Cardiac fibroblast (primary cell): Measurements from ENCODE around the gene FCGR3A.
"Not testable (repeated sequence)": the region's sequence is repeated elsewhere in the genome, so short reads cannot be mapped to it uniquely, and the experiment has no call there.

Experiments used
- DNase-seq, 2 donors: peaks; one replicate each; pipeline versions ENCODE4 v3.0.0 to v3.0.0-alpha.2; 2010; ENCODE audit warnings: low read depth in 2 of 2
- H3K4me3 ChIP-seq, 2 donors: replicated peaks in 1 of 2; 1 replicate in 1 of 2; 2 replicates in 1 of 2; pipeline ENCODE4 v1.5.1; 2011; ENCODE audit warnings: low read depth in 2 of 2, low read length in 2 of 2, mild to moderate bottlenecking in 2 of 2, moderate library complexity in 1 of 2
- TF ChIP-seq, protein P1 (sequence below): IDR thresholded peaks from one replicate; pipeline ENCODE4 v1.5.1; 2011; ENCODE audit warnings: low read depth, mild to moderate bottlenecking, low read length, inconsistent platforms

The FCGR3A gene

DNA sequence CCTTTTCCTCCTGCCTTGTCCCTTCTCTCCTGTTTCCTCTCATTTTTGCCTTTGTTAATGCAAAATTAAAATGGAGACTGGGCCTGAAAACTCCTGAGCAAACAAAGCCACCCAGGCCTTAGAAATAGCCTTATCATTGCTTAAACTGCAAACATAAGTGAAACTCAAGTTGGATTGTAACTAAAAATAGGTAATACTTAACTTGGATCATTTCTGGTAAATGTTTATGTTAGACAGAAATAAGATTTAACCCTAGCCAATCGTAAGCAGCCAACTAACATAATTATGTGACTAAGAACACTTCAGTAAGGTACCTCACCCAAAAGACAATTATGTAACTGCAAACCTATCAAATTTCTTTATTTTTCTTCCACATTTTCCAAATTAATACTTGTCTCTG is 35.7 kb downstream of the FCGR3A start:
- H3K4me3 ChIP-seq: not testable (repeated sequence)

DNA sequence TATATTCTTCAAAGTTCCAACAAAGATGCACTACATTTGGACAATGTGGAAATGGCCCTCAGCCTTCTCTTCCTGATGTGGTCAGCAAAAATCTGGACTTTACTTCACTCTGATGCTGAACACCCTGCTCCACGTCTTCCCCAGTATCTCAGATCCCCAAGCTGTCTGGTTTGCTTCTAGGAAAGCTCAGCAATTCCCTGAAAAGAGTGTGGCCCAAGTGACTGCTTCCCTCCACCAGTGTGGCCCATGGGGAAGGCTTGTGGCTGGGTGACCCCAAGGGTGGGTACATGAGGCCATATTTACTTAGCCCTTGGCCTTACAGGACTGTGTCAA is 36.2 kb downstream of the FCGR3A start:
- H3K4me3 ChIP-seq, DNase-seq: not testable (repeated sequence)

More for the DNA sequence above, 35.7 kb downstream of the FCGR3A start:
- not testable (repeated sequence) for DNase-seq

GRCh38 chr1:161512636-161513447 is 36.8 kb downstream of the FCGR3A start:
- not testable (repeated sequence) for H3K4me3 ChIP-seq, DNase-seq

DNA sequence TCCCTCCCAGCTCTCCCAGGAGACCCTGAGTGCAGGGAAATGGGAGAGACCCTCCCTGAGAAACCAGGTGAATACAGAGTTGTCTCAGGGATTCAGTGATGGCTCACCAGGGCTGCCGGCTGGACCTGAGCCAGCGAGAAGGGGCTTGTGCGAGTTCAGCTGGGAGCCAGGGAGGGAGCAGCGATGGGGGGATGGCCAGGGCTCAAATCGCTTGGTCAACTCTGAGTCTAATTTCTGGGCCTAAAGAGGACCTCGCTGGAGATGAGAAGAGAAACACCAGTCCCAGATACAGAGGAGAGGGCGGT is 37.9 kb downstream of the FCGR3A start:
- no peak for DNase-seq
- no peak overlapping the region for H3K4me3 ChIP-seq
- TF ChIP-seq, protein P1, sequence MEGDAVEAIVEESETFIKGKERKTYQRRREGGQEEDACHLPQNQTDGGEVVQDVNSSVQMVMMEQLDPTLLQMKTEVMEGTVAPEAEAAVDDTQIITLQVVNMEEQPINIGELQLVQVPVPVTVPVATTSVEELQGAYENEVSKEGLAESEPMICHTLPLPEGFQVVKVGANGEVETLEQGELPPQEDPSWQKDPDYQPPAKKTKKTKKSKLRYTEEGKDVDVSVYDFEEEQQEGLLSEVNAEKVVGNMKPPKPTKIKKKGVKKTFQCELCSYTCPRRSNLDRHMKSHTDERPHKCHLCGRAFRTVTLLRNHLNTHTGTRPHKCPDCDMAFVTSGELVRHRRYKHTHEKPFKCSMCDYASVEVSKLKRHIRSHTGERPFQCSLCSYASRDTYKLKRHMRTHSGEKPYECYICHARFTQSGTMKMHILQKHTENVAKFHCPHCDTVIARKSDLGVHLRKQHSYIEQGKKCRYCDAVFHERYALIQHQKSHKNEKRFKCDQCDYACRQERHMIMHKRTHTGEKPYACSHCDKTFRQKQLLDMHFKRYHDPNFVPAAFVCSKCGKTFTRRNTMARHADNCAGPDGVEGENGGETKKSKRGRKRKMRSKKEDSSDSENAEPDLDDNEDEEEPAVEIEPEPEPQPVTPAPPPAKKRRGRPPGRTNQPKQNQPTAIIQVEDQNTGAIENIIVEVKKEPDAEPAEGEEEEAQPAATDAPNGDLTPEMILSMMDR: no peak

- DNase-seq: peak in 1 of 2 donors; percentile 28
- TF ChIP-seq, protein P1: no peak
- H3K4me3 ChIP-seq: no peak overlapping the region
Measured at GRCh38 chr1:161511018-161511755, 38.4 kb downstream of the FCGR3A start.

DNA sequence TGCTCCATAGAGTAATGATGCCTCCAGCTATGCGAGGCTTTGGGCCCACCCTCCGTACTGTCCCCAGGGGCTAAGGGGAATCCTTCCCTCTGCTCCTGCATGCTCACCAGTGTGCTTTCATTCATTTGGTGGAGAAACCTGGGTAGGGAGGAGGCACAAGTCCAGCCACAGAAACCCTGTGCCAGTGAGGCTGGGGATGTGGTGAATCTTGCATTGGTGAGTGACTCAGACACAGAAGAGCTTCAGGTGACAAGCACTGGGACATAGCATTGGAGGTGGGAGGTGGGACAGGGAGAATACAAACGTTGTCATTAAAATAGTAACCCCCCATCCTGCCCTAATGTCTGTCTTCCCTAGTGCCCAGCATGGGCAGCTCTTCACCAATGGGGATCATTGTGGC is 39.1 kb downstream of the FCGR3A start:
- H3K4me3 ChIP-seq: no peak overlapping the region
- TF ChIP-seq, protein P1: no peak
- no peak for DNase-seq

DNA sequence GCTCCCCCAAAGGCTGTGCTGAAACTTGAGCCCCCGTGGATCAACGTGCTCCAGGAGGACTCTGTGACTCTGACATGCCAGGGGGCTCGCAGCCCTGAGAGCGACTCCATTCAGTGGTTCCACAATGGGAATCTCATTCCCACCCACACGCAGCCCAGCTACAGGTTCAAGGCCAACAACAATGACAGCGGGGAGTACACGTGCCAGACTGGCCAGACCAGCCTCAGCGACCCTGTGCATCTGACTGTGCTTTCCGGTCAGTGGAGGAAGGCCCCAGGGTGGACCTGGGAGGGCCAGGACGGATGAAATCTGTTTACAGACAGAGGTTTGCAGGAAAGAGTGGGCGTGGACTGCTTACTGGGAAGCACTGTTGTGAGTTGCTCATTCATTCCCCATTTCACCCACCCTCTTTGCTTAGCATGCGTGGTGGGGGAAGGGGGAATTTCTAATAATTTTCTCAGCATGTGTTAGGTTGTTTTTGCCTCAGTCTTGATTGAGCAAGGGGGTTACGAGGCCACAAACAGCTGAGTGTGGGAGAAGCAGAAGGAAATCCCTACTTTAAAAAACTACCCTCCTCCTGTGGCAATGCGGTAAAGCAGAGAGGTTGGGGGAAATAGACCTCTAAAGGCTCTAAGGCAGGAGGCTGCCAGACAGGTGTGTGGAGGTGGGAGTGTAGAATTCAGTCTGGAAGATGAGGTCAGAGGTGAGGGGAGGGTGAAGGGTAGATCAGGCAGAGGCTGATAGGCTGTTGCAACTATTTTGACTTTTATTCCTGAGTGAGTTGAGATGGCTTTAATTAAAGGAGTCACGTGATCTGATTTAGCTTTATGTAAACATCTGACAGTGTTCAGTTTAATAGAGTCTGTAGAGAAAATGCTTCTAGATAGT is 43.0 kb downstream of the FCGR3A start:
- DNase-seq: peak; percentile 24 to 35
- H3K4me3 ChIP-seq: no peak overlapping the region
- TF ChIP-seq, protein P1: no peak

DNA sequence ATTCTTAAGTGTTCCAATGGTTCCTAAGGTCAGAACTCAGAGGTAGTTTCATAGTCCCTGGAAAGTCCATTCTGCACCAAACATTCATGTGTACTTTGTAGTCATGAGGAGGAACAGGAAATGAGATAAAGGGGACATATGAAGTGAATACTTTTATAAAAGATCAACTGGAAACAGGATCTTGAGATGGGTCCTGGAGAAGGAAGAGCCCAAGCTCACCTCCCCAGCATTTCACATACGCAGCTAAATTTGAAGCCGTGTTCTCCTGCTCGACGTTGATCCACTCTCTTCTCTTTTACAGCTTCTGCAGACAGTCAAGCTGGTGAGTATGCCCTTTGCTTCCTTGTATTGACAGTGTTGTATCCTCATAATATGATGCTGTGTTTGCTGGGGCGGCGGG is 43.9 kb downstream of the FCGR3A start:
- TF ChIP-seq, protein P1: no peak
- no peak overlapping the region for H3K4me3 ChIP-seq
- no peak for DNase-seq
